ENCODE results near the gene PIK3C2A.

DNA sequence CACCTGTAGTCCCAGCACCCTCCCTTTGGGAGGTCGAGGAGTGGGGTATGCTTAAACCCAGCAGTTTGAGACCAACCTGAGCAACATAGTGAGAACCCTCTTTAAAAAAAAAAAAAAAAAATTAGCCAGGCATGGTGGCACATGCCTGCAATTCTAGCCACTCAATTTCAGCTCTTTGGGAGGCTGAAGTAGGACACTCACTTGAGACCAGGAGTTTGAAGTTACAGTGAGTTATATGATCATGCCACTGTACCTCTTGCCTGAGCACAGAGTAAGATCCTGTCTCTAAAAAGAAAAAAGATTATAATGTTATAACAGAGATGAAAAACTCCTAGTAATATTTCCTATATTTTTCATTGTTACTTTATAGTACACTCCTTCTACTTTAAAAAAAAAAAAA is 23.9 kb downstream of the PIK3C2A start:
- TF ChIP-seq, protein P1, sequence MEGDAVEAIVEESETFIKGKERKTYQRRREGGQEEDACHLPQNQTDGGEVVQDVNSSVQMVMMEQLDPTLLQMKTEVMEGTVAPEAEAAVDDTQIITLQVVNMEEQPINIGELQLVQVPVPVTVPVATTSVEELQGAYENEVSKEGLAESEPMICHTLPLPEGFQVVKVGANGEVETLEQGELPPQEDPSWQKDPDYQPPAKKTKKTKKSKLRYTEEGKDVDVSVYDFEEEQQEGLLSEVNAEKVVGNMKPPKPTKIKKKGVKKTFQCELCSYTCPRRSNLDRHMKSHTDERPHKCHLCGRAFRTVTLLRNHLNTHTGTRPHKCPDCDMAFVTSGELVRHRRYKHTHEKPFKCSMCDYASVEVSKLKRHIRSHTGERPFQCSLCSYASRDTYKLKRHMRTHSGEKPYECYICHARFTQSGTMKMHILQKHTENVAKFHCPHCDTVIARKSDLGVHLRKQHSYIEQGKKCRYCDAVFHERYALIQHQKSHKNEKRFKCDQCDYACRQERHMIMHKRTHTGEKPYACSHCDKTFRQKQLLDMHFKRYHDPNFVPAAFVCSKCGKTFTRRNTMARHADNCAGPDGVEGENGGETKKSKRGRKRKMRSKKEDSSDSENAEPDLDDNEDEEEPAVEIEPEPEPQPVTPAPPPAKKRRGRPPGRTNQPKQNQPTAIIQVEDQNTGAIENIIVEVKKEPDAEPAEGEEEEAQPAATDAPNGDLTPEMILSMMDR (IDR thresholded peaks at IDR 0.05; ENCODE audit: insufficient read depth, low read length): no peak
- TF ChIP-seq GABPA (IDR thresholded peaks at IDR 0.05; ENCODE audit: low read depth): no peak
- TF ChIP-seq POLR2AphosphoS5 (IDR thresholded peaks at IDR 0.05; ENCODE audit: low read depth): no peak
- TF ChIP-seq REST (IDR thresholded peaks at IDR 0.05; ENCODE audit: insufficient replicate concordance, low read depth): no peak
- no peak for TF ChIP-seq SPI1 (IDR thresholded peaks at IDR 0.05; ENCODE audit: borderline replicate concordance, low read depth)

Data from HL-60 (cell line).